HG03066 (cell line): Measurements from ENCODE around the gene LRSAM1.

Experiments used
- ATAC-seq: cut with Tn5 transposase; IDR thresholded peaks from one replicate; pipeline ENCODE4 v1.9.1; 2021; ENCODE audit warnings: low read depth; ENCODE audit not compliant: unreplicated experiment

Gene LRSAM1

GRCh38 chr9:127546125-127546832 lies 95.0 kb downstream of the LRSAM1 start:
- no peak for ATAC-seq

- ATAC-seq = no peak
These were observed 97.1 kb downstream of the LRSAM1 start for GRCh38 chr9:127548352-127548881.

- no peak for ATAC-seq
These were observed 97.9 kb downstream of the LRSAM1 start for GRCh38 chr9:127549218-127549617.

- ATAC-seq = no peak
These were observed 98.4 kb downstream of the LRSAM1 start for GRCh38 chr9:127549751-127550150.

- ATAC-seq = no peak
These were observed 99.0 kb downstream of the LRSAM1 start for GRCh38 chr9:127550282-127550681.

- no peak for ATAC-seq
These were observed 99.4 kb downstream of the LRSAM1 start for GRCh38 chr9:127550751-127551150.
